T-helper 2 cell (primary cell): Measurements from ENCODE around the gene KRTAP10-3.
"Not testable (repeated sequence)": the region's sequence is repeated elsewhere in the genome, so short reads cannot be mapped to it uniquely, and the experiment has no call there.

ENCODE experiments used
- DNase-seq, 5 experiments: peaks; one replicate each; pipeline versions ENCODE4 v3.0.0 to v3.0.0-alpha.2; 2012 to 2022
- total RNA-seq, 2 donors: gene quantifications; one replicate each; lab custom pipeline; 2026; lab: John Stamatoyannopoulos, UW

The KRTAP10-3 gene, protein sequence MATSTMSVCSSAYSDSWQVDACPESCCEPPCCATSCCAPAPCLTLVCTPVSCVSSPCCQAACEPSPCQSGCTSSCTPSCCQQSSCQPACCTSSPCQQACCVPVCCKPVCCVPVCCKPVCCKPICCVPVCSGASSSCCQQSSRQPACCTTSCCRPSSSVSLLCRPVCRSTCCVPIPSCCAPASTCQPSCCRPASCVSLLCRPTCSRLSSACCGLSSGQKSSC
- total RNA-seq = 0 reads per million in 2 donors

DNA sequence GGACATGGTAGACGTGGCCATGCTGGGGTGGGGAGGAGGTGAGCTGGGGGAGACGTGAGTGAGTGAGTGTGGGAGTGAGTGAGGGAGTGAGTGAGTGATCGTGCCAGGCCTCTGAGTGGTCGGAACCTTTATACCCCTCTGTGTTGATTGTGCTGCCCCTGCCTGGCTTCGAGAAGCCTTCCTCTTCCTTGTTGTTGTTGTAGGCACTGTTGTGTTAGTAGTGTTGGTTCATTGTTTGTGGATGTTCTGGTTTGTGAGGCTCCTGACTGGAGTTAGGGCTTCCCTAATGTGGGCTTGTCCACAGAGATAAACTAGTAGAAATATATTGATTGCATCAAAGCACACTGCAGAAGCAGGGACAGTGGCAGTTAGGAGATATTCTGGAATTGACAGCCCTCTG is at the start of gene KRTAP10-3:
TSS of gene KRTAP10-3 (minus strand) at position 101 of the 400 bp plus-strand sequence. CDS start at position 21, 80 bp downstream.
- DNase-seq = no peak

DNA sequence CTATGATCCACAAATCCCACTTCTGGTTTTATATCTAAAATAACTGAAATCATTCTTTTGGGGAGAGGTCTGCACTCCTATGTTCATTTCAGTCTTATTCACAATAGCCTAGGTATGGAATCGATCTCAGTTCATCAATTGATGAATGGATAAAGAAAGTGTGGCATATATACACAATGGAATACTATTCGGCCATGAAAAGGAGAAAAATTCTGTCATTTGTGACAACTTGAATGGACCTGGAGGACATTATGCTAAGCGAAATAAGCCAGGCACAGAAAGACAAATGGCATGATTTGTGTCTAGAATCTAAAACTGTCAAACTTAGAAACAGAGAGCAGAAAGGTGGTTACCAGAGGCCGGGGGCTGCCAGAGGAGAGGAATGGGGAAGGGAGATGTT is 47.9 kb upstream of the KRTAP10-3 start:
- no peak for DNase-seq

DNA sequence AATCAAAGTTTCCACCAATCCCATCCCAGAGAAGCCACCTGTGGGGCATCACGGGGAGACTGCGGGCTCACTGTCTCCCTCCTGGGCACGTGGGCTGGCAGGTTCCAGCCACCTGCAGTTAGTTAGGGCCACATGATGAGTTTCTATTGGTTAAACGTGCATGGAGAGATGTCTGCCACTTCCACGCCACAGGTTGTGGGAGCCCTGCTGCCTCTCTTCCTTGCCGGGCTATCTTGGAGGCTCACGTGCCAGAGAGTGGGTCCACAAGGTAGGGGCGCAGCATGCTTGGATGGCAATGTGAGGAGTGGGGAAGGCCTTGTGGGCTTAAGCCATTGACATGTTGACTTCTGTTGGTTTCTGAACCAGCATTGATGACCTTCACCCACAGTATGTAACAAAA is 45.3 kb upstream of the KRTAP10-3 start:
- DNase-seq = no peak

DNA sequence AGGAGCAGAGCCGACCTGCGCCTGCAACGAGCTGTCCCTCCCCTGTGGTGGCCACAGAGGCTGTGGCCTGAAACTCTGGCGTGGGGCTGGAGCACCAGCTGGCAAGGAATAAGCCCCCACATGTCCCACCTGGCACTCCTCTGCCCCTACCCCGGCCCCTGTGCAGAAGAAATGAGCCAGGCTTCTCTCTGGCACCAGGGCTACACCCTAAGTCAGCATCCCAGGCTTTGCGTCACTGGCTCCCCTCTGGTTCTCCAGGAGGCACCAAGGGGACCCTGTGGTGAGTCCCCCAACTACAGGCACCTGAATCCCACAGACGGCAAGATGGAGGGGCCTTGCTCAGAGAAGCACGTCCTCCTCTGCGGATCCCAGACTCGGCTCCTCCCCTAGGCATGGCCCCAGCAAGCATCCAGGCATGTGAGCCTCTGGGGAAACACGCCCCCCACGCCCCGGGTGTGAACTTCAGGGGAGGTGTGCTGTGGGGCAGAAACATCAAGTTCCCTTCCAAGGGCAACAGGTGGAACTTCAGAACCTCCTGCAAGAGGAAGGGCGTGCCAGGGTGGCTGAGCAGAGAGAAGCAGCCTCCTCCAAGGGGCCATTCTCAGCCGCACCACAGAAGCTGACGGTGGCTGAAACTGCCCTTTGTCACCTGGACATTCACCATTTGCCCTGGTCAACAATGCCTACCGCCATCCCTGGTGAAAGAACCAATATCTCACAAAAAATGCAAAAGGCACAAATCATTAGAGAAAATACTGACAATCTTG is 44.7 kb upstream of the KRTAP10-3 start:
- DNase-seq = no peak

DNA sequence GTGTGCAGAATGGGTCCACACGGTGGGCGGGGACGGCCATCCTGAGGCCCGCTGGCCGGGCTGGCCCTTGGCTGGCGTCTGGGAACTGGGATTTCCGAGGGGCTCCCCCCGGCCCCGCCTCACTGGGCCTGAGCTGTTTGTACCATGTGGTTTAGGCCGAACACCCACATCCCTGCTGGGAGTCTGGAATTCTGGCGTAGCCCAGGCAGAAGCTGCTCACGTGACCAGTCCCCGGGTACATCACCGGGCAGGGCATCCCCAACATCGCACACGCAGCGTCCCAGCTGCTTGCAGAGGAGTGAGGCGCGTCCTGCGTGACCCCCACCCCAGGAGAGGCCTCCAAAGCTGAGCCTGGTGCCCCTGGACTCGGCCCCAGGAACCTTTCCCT is 43.9 kb upstream of the KRTAP10-3 start:
- DNase-seq = no peak

DNA sequence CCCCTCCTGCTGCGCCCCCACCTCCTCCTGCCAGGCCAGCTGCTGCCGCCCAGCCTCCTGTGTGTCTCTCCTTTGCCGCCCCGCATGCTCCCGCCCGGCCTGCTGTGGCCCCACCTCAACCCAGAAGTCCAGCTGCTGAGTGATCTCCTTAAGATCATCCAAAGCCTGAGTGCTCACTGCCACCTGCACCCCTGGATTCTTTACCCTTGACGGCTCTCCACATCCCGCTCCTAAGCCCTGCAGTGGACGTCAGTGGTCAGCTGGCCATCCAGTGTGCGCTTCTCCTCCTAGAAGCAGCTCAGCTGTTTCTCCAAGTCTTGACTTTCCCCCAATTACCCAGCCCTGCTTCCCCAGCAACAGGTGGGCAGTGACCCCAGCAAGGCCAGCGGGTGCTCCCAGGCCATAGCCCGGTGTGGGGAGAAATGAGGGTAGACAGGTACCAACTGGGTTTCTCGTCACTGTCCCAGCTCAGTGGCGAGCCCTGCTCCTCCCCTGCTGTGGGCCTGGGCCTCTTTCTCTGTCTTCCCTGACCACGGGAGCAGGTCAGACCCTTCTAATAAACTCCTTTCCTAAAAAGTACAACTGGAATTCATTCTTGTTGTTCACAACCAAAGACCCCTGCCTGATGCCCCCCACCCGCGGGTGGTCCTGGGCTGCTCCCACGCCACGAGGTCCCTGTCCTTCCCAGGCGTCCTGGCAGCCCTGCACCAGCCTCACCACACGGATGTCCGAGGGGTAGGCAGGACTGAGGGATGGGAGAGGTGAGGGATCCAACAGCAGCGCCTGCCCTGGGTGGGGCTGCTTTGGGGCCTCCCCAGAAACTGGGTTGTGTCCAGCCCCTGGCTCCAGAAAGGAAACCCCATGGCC is 43.2 kb upstream of the KRTAP10-3 start:
- DNase-seq = no peak

DNA sequence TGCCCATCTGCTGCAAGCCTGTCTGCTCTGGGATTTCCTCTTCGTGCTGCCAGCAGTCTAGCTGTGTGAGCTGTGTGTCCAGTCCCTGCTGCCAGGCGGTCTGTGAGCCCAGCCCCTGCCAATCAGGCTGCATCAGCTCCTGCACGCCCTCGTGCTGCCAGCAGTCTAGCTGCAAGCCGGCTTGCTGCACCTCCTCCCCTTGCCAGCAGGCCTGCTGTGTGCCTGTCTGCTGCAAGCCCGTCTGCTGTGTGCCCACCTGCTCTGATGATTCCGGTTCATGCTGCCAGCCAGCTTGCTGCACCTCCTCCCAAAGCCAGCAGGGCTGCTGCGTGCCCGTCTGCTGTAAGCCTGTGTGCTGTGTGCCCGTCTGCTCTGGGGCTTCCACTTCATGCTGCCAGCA is 42.5 kb upstream of the KRTAP10-3 start:
- not testable (repeated sequence) for DNase-seq

DNA sequence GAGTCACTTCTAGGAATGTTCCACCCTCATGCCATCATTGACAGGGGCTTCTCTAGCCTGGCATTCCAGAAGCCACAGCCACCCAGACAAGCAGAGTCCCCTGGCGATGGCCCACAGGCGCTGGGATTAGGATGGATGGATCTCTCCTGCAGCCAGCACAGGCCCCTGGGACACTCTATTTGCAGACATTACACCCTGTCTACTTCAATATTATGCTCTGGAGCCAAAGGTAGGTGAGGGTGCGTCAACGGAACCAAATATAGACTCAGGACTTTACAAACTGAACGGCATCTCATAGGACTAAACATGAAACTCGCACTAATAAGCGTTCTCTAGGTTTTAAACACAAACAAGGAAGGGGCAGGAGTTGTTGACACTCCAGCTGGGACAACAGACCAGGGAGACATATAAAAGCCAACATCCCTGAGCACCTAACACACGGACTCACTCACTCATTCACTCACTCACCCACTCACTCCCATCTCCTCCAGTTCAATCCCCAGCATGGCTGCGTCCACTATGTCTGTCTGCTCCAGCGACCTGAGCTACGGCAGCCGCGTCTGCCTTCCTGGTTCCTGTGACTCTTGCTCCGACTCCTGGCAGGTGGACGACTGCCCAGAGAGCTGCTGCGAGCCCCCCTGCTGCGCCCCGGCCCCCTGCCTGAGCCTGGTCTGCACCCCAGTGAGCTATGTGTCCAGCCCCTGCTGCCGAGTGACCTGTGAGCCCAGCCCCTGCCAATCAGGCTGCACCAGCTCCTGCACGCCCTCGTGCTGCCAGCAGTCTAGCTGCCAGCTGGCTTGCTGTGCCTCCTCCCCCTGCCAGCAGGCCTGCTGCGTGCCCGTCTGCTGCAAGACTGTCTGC is 41.8 kb upstream of the KRTAP10-3 start, which contains the start of gene KRTAP10-7:
TSS of gene KRTAP10-7 (plus strand) at position 480 of the 861 bp plus-strand sequence. CDS start at position 505, 25 bp downstream.
- not testable (repeated sequence) for DNase-seq

DNA sequence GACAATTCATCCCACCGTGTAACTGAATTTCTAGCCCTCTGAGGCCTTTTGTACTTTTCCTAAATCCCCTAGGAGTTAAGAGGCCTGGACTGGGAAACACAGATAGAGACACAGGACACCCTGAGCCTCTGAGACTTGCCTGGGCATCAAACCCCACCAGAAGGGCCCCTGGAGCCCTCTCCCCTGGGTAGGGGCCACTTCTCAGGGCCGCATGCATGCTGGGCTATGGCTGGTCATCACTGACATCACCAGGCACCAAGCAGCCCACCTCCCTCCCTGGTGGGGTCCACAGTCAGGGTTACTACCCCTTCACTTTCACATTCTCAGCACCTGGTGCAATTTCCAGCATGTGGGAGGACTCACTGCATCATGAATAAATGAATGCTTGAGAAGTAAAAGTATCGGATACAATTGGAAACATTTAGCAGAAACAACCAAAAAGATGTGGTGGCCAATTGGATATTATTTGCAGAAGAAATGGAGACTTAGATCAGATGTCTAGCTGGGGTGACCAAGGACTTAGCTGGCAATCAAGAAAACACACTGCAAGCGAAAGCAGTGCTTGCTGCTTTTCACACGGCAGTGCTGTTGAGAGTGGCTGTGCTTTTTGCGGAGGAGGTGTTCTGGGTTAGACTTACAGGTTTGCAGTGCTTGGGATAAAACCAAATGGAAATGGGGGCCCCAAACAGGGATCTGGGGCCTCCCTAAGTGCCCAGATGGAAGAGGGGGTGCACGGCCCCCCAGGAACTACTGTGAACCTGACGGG is 40.9 kb upstream of the KRTAP10-3 start:
- no peak for DNase-seq

DNA sequence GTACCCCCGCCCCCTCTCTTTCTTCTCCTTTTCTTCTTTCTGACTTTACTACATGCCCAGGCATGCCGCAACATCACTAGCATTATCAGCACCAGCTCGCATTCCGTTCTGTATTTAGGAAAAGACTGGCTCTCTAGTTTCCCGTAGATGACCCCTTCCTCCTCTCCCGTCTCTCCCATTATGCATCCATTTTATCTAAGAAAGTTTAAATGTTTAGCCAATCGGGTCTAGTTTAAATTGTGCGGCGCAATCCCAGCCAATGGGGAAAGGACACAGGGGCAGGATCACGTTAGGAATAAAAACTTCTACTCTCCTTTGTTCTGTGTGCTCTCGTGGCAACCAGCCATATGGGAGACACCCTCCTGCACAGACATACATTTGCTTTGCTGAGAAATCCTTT is 39.5 kb upstream of the KRTAP10-3 start:
- no peak for DNase-seq

DNA sequence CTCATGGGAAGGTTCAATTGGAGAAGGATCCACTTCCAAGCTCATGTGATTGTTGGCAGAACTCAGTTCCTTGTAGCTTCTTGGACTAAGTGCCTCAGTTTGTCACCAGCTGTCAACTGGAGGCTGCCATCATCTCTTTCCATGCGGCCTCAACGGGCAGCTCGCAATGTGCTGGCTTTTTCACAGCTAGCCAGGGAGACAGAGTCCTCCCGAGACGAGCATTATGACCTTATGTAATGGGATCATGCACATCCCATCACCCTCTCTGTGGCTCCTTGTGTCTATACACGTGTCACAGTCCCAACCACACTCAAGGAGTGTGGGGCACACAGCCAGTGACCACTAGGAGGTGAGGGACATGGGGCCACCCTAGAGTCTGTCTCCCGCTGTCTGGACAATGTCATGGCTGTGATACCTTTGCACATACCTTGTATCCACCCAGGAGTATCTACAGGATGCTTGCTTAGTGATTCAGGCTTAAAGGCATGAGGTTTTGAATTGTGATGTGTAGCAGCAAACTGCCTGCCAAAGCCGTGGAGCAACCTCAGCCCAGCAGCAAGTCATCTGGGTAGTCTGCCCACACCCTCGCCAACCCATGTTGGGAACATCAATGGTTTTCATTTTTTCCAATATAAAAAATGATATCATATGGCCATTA is 37.6 kb upstream of the KRTAP10-3 start:
- no peak for DNase-seq

DNA sequence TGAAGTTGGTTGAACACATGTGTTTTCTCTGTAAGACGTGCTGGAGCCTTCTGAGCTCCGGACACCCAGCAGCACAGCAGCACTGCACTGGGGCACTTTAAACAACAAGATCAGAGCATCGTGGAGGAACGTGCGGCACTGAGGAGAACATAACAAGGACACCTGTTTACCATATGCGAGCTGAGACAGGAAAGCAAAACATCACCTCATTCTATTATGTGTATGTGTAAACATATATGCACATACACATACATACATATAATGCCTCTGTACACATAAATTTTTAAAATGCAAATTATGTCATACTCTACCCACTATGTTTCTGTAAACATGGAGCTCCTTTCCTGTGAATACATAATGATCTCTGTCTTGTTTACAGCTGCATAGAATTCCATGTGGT is 36.9 kb upstream of the KRTAP10-3 start:
- DNase-seq = no peak

DNA sequence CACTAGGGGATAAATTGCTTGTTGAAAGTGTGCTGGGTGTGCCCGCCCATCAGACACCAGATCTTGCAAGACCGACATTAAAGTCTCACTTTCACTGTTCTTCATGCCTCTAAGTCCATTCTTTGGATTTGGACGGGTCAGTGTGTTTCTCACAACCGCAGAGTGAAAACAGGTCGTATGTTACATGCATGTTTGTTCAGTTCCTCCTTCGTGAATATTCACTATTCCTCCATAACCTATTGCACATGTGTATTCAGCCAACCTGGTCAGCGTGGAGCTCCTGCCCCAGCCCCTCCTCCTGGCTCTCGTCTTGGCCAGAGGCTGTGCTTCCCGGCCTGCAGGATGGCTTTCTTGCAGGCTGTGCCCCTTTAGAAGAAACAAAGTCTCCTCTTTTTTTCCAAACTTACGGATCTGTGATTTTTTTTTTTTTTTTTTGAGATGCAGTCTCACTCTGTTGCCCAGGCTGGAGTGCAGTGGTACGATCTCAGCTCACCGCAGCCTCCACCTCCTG is 35.9 kb upstream of the KRTAP10-3 start:
- no peak for DNase-seq

DNA sequence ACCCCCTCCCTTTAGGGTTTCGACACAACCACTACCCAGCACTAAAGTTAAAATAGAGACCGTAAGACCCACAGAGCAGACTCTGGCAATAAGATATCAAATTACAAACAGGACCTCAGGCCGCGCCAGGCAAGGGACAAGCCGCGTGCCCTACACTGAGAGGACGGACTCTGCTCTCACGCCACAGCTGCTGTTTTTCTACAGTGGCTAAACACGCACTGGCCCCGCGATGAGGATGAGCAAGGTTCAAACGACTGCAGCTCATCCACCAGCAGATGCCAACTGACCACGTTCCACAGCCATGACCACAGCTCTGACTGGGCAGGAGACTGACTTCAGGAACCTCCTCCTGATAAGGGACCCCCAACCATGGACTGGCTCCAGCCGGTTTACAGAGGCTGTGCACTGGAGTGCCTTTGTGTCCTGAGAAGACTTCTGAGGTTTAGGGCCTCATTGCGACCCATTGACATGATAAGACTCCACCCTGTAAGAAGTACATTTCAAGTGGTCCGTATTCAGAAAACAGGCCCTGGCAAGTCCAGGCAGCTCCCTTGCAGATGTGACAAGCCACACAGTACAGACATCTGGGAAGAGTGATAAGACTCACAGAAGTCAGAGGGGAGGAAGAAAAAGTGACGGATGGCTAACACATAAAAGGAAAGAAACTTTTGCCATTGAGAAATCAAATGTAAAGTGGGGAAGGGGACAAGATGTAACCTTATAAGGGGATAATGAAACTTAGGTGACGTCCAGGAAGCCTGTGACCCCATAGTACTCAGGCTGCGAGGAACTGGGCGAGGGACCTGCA is 35.2 kb upstream of the KRTAP10-3 start:
- DNase-seq = no peak

DNA sequence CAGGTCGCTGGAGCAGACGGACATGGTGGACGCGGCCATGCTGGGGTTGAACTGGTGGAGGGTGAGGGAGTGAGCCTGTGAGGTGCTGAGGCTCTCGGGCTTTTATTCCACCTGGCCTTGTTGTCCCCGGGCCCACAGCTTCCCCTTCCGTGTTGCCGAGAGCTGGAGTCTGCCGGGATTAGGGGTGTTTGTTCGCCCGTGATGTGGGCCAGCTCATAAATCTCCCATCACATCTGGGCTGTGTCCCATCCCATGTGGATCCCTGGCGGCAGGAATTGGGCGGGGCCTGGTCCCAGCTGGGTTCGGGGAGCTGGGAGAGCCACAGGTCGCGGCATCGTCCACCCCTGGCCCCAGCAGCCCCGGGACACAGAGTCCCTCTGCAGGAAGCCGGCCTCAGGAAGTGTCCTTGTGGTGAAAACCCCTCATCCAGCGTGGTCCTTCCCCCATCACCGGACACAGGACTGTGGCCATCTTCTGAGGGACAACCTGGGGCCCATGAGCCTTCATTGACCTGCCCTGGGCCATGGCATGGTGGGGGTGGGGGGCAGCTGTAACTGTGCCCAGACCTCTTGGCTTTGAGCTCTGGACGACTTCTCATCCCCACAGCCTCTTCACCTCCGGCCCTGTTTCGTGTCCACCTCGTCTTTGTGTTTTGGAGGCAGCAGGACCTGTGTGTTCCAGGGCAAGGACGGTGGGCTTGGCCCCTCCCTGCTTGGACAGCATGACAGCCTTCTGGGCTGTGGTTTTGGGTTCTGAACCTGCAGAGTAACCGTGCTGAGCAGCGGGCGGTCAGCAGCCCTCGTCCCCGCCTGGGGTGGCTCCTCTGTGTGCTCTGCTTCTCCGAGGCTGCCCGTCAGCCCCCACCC is 34.1 kb upstream of the KRTAP10-3 start, which contains the start of gene KRTAP10-6:
TSS of gene KRTAP10-6 (minus strand) at position 60 of the 866 bp plus-strand sequence. CDS start at position 39, 21 bp downstream.
- DNase-seq = no peak

DNA sequence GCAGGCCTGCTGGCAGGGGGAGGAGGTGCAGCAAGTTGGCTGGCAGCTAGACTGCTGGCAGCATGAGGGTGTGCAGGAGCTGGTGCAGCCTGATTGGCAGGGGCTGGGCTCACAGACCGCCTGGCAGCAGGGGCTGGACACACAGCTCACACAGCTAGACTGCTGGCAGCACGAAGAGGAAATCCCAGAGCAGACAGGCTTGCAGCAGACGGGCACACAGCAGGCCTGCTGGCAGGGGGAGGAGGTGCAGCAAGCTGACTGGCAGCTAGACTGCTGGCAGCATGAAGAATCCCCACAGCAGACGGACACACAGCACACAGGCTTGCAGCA is 33.2 kb upstream of the KRTAP10-3 start:
- not testable (repeated sequence) for DNase-seq

DNA sequence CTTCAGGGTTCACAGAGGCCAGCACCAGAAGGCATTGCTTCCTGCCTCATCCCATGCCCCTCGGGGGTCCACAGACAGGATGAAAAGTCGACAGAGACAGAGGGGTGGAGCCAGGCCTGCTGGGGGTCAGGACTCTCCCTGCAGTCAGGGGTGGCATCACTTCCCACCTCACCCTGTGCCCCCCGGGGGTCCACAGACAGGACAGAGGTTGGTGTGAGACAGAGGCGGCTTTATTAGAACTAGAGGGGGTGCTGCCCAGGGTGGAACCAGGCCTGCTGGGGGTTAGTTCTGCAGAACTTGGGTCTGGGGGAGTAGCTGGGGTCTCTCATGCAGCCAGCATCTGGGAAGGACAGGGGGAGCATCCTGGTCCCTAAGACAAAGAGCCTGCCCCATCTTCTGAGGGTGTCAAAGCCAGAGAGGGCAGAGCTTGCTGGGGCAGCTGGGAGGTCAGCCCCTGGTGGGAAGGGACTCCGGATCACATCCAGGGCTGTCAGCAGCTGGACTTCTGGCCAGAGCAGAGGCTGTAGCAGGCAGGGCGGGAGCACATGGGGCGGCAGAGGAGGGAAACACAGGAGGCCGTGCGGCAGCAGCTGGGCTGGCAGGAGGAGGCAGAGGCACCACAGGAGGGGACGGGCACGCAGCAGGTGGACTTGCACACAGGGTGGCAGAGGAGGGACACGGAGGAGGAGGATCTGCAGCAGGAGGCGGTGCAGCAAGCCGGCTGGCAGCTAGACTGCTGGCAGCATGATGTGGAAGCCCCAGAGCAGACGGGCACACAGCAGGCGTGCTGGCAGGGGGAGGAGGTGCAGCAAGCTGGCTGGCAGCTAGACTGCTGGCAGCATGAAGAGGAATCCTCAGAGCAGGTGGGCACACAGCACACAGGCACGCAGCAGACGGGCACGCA is 32.6 kb upstream of the KRTAP10-3 start:
- DNase-seq = not testable (repeated sequence)

DNA sequence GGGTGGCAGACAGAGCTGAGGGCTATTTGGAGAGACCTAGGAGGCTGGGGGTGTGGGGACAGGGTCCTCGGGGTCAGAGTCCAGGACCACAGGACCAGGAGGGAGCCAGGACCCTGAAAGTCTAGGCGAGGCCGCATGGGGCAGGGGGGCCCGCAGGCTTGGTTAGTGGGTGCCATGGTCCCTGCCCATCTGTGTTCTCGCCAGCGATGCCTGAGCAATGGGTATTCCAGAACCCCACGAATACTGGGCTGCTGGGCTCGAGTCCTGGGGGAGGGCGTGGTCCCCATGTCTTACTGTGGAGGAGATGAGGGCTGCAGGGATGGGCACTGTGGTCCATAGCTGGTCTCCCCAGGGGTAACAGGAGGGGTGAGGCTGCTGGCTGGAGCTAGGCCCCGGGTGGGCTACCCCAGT is 31.7 kb upstream of the KRTAP10-3 start:
- DNase-seq = no peak
